GM15510 (cell line): Measurements from ENCODE around the gene P2RX2.

Experiments
- POLR2A ChIP-seq: IDR thresholded peaks from 3 replicates; pipeline ENCODE4 v1.6.1; 2011; ENCODE audit warnings: borderline replicate concordance; ENCODE audit not compliant: insufficient read length; ENCODE audit errors: extremely low read depth

P2RX2 gene

GRCh38 chr12:132618683-132619043 lies at the start of gene P2RX2:
P2RX2 (plus strand) TSS chr12:132618776; CDS start chr12:132618817, 41 bp downstream.
- TF ChIP-seq POLR2A = no peak

DNA sequence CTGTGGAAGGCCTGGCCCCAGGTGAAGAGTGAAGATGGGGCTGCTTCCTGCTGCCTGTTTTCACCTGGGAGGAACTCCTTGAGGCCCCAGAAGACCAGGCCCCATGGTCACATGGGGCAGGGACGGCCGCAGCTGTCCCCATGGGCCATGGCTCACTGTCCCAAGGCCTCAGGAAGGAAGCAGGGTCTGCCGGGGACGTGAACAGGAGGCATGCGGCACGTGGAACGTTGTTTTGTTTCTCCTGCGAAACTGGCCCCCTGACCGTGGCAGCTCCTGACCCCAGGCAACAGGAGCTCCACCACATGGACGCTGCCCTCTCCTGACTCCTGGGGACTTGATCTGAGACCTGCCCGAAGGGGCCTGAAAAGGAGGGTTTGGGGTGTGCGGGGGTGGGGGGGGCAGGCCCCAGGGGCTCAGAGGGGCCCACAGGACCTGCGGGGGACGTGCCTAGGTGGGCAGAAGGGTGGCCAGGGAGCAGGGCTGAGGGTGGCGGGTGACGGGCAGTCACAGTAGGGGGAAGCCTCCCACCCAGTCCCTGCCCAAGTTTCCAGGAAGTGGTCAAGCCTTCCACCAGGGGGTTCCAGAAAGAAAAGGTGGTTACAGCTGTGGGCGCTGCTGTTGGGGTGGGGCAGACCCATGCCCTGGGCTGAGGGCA lies 49.6 kb upstream of the P2RX2 start:
- TF ChIP-seq POLR2A = no peak

GRCh38 chr12:132569856-132570480 lies 48.6 kb upstream of the P2RX2 start:
- no peak for TF ChIP-seq POLR2A

DNA sequence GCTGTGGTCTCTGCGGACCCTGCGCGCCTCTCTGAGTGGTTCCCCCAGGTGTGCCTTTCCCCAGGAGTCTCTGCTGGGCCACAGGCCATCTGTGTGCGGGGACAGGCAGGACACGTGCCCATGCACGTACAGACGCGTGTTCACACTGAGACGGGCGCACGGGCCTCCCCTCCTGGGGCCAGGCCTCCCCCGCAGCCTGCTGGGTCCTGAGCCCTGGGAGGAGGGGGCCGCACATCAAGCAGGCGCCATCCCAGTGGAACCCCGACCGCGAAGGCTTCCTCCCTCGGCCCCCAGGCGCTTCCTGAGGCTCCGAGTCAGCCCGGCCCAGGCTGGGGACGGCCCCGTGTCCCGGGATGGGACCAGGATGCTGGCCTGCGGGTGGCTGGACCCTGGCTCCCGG lies 47.9 kb upstream of the P2RX2 start:
- no peak for TF ChIP-seq POLR2A

- TF ChIP-seq POLR2A = no peak
These were observed 47.5 kb upstream of the P2RX2 start for GRCh38 chr12:132571051-132571450.

- TF ChIP-seq POLR2A = no peak
These were observed 47.0 kb upstream of the P2RX2 start for GRCh38 chr12:132571598-132571997.

DNA sequence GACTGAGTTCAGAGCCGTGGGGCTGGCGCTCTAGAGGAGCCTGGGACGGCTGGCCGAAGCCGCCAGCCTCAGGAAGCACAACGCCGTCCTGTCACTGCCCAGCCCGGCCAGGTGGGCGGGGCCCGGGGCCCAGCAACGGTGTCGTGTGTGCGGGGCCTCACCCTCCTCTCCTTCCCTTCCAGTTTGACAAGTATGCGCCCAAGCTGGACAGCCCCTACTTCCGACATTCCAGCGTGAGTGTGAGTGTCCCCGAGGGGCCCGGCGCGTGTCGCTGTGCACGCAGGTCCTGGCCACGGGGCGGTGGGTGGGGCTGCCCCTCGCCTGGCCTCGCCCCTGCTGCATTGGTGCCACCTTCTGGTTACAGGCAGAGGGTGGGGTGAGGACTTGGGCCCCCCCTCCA lies 46.5 kb upstream of the P2RX2 start:
- TF ChIP-seq POLR2A = no peak

GRCh38 chr12:132572801-132573760 lies 45.5 kb upstream of the P2RX2 start:
- TF ChIP-seq POLR2A = no peak

DNA sequence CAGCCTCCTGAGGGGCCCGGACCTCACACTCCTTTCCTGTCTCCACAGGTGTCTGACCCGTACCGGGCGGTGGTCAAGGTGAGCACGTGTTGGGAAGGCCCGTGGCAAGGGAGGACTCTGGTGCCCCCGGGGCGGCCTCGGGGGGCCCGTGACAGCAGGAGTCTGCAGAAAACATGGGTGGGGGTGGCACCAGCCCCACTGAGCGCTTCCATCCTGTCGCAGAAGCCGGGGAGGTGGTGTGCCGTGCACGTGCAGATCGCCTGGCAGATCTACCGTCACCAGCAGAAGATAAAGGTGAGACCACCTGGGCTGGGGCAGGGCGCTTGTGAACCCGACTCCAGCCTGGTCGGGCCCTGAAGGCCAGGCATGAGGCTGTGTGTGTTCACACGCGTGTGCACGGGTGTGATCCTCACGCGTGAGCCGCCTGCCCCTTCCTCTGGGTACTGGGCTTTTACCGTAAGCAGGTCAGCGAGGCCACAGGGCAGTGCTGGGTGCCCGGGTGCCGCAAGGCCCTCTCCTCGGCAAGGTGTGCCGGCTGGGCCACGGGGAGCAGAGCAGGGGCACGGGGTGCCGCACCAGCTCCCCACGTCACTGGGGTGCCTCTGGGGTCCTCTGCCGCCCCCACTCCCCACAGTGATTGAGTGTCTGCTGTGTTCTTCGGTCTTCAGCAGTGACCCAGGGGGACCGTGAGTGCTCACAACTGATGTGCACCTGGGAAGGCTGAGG lies 44.1 kb upstream of the P2RX2 start:
- TF ChIP-seq POLR2A = no peak

DNA sequence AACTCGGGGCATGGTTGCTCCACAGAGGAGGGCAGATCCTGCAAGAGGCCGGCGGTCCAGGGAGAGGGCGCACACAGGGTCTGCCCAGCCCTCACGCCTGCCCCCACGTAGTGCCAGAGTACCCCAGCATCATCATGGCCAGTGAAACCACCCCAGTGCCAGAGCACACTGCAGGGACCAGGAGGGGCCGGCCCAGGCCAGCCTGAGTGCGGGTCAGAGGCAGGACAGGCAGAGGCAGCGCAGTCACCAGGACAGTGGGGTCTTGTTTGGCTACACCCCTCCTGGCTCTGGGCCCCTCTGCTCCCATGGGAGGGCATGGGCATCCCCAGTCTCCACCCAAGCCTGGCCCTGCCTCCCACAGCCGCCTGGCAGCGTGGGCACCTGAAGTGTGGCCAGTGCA lies 42.9 kb upstream of the P2RX2 start:
- TF ChIP-seq POLR2A = no peak

GRCh38 chr12:132576701-132577100 lies 41.9 kb upstream of the P2RX2 start:
- no peak for TF ChIP-seq POLR2A

DNA sequence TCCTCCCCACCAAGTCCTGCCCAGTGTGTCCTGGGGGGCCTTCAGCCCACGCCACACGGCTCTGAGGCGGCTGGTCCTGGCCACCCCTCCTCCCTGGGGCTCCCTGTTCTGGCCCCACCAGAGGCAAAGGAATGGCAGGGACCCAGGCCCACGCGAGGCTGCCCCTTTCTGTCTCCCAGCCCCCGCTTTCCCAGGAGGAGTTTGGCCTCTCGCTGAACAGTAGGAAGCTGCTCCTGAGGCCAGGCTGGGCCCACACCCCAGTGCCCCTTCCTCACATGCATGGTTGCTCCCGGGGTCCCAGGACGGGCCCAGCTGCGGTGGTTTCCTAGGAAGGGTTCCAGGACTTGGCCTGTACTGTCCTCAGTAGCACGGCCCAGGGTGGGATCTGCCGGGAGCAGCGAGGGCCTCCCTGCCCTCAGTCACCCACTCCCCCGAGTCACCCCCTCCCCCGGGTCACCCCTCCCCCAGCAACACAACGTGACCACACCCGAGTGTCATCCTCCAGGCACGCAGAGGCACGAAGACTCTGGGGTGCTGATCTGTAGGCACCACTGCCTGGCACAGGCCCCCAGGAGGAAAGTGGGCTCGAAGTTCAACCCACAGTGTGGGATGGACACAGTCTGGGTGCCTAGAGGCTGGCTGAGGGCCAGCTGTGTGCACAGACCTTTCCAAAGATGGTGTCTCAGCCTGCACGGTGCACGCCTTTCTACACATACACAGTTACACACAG lies 41.2 kb upstream of the P2RX2 start:
- no peak for TF ChIP-seq POLR2A

DNA sequence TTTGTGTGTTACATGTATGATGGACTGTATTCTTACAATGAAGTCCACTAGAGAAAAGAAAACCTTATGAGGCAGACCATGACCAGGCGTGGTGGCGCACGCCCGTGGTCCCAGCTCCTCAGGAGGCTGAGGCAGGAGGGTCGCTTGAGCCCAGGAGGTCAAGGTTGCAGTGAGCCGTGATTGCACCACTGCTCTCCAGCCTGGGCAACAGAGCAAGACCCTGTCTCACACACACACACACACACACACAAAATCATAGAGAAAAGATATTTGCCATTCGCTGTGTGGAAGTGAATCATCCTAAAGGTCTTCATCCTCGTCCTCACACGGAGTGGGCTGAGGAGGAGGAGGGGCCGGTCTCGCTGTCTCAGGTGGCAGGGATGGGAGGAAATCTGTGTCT lies 40.5 kb upstream of the P2RX2 start:
- TF ChIP-seq POLR2A = no peak

GRCh38 chr12:132578826-132579225 lies 39.8 kb upstream of the P2RX2 start:
- TF ChIP-seq POLR2A = no peak

- no peak for TF ChIP-seq POLR2A
These were observed 38.8 kb upstream of the P2RX2 start for GRCh38 chr12:132579744-132580143.

- TF ChIP-seq POLR2A = no peak
These were observed 37.8 kb upstream of the P2RX2 start for GRCh38 chr12:132580701-132581292.
